Measurements from ENCODE around the gene LRRC10.

The LRRC10 gene

DNA sequence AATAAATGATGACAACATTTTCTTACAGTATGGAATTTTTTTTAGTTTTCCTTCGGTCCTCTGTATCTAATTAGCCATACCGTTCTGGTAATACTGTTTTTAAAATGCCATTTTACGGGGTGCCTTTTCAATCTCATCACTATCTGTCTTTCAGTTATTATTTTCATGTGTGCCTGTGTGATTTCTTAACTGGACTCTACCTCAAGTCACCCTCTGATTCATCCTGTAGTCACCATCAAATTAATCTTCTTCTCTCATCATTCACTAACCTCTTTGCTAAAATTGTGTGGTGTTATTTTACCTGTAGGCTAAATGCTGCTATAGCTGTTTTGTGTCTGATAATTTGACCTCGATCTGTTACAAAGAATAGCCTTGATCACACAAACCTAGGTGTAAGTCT, 41.5 kb downstream of the LRRC10 start:
- no peak for DNase-seq (ENCODE audit: low spot score)

- no peak for DNase-seq (ENCODE audit: low spot score)
Measured at GRCh38 chr12:69566603-69567002, 44.1 kb downstream of the LRRC10 start.

- no peak for DNase-seq (ENCODE audit: low spot score)
Measured at GRCh38 chr12:69563166-69563762, 47.4 kb downstream of the LRRC10 start.

Measured in hepatic stellate cell (primary cell).